Measurements from ENCODE around the gene PPARG. TPM values are rescaled to one million over a fixed set of nuclear protein-coding genes. Genes with fewer than 3 reads are reported as not detected.

The PPARG gene
- total RNA-seq, 1 experiment from 2014 or later: 0.79 TPM

GRCh38 chr3:12328837-12329462, 40.1 kb downstream of the PPARG start:
- Mint-ChIP-seq H3K4me3 (no peak overlapping the region), H3K36me3 (no peaks in the 10 kb centered on the region), H3K27me3 (ENCODE audit: low read depth) (no peaks in the 10 kb centered on the region; the same call in 1 of the 2 replicates), H3K27ac (no peak overlapping the region), H3K9me3 (peaks cover 4% of the 10 kb centered on the region), H3K4me1 (peaks cover 22% of the 10 kb centered on the region)
- TF ChIP-seq E2F4 (CRISPR knock-in tag; IDR thresholded peaks at IDR 0.05; ENCODE audit: borderline replicate concordance, low read depth) (no peak), FOXP1 (CRISPR knock-in tag; IDR thresholded peaks at IDR 0.05; ENCODE audit: borderline replicate concordance) (no peak), PREB (CRISPR knock-in tag; IDR thresholded peaks at IDR 0.05; ENCODE audit: borderline replicate concordance) (no peak), JAZF1 (CRISPR knock-in tag; IDR thresholded peaks at IDR 0.05) (no peak), SMAD4 (CRISPR knock-in tag; IDR thresholded peaks at IDR 0.05) (no peak), ELF4 (CRISPR knock-in tag; IDR thresholded peaks at IDR 0.05; ENCODE audit: low read depth) (no peak), ZNF423 (CRISPR knock-in tag; IDR thresholded peaks at IDR 0.05) (no peak), KAT7 (CRISPR knock-in tag; IDR thresholded peaks at IDR 0.05; ENCODE audit: borderline replicate concordance) (no peak), JUN (CRISPR knock-in tag; IDR thresholded peaks at IDR 0.05) (no peak), ZNF232 (CRISPR knock-in tag; IDR thresholded peaks at IDR 0.05) (no peak)
- TF ChIP-seq, protein P1, sequence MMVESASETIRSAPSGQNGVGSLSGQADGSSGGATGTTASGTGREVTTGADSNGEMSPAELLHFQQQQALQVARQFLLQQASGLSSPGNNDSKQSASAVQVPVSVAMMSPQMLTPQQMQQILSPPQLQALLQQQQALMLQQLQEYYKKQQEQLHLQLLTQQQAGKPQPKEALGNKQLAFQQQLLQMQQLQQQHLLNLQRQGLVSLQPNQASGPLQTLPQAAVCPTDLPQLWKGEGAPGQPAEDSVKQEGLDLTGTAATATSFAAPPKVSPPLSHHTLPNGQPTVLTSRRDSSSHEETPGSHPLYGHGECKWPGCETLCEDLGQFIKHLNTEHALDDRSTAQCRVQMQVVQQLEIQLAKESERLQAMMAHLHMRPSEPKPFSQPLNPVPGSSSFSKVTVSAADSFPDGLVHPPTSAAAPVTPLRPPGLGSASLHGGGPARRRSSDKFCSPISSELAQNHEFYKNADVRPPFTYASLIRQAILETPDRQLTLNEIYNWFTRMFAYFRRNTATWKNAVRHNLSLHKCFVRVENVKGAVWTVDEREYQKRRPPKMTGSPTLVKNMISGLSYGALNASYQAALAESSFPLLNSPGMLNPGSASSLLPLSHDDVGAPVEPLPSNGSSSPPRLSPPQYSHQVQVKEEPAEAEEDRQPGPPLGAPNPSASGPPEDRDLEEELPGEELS (CRISPR knock-in tag; IDR thresholded peaks at IDR 0.05): no peak
- TF ChIP-seq, protein P2, sequence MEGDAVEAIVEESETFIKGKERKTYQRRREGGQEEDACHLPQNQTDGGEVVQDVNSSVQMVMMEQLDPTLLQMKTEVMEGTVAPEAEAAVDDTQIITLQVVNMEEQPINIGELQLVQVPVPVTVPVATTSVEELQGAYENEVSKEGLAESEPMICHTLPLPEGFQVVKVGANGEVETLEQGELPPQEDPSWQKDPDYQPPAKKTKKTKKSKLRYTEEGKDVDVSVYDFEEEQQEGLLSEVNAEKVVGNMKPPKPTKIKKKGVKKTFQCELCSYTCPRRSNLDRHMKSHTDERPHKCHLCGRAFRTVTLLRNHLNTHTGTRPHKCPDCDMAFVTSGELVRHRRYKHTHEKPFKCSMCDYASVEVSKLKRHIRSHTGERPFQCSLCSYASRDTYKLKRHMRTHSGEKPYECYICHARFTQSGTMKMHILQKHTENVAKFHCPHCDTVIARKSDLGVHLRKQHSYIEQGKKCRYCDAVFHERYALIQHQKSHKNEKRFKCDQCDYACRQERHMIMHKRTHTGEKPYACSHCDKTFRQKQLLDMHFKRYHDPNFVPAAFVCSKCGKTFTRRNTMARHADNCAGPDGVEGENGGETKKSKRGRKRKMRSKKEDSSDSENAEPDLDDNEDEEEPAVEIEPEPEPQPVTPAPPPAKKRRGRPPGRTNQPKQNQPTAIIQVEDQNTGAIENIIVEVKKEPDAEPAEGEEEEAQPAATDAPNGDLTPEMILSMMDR (IDR thresholded peaks at IDR 0.05): no peak
- TF ChIP-seq, protein P3, sequence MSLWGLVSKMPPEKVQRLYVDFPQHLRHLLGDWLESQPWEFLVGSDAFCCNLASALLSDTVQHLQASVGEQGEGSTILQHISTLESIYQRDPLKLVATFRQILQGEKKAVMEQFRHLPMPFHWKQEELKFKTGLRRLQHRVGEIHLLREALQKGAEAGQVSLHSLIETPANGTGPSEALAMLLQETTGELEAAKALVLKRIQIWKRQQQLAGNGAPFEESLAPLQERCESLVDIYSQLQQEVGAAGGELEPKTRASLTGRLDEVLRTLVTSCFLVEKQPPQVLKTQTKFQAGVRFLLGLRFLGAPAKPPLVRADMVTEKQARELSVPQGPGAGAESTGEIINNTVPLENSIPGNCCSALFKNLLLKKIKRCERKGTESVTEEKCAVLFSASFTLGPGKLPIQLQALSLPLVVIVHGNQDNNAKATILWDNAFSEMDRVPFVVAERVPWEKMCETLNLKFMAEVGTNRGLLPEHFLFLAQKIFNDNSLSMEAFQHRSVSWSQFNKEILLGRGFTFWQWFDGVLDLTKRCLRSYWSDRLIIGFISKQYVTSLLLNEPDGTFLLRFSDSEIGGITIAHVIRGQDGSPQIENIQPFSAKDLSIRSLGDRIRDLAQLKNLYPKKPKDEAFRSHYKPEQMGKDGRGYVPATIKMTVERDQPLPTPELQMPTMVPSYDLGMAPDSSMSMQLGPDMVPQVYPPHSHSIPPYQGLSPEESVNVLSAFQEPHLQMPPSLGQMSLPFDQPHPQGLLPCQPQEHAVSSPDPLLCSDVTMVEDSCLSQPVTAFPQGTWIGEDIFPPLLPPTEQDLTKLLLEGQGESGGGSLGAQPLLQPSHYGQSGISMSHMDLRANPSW (CRISPR knock-in tag; conservative IDR thresholded peaks at IDR 0.05; ENCODE audit: low read depth): no peak
- TF ChIP-seq, protein P4, sequence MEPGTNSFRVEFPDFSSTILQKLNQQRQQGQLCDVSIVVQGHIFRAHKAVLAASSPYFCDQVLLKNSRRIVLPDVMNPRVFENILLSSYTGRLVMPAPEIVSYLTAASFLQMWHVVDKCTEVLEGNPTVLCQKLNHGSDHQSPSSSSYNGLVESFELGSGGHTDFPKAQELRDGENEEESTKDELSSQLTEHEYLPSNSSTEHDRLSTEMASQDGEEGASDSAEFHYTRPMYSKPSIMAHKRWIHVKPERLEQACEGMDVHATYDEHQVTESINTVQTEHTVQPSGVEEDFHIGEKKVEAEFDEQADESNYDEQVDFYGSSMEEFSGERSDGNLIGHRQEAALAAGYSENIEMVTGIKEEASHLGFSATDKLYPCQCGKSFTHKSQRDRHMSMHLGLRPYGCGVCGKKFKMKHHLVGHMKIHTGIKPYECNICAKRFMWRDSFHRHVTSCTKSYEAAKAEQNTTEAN (CRISPR knock-in tag; IDR thresholded peaks at IDR 0.05): no peak
- DNase-seq (ENCODE audit: low spot score) (no peak), ATAC-seq (peak; percentile 44)
- POLR2A ChIA-PET: no interaction called here
- CTCF ChIA-PET: interaction anchor here (0.7 to 1.7 kb wide), 3 partner anchors 15 to 467 kb away, joined by 3 to 17 read pairs (median 3); partner anchors contain the start of gene CAND2

DNA sequence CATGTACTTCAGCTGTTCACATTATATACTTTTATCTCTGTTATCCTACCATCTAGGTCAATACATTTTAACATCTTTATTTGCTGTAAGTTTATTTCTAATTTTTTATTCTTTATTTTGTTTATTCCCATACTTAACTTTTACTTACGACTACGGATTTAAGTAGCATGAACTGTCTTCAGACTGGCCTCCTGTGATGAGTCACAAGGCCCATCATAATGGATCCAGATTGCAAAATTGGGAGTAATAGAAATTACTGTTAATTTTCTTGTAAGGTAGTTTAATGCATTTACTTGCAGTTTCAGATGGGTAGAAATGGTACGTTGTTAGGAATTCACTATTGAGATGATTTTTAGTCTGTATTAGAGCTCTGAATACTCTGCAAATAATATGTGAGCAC, 45.9 kb downstream of the PPARG start:
- H3K4me1 Mint-ChIP-seq: peaks cover 3% of the 10 kb centered on the region; the same call in 1 of the 2 replicates
- CTCF ChIA-PET: no interaction called here
- peaks cover 1% of the 10 kb centered on the region for H3K9me3 Mint-ChIP-seq
- DNase-seq (ENCODE audit: low spot score): no peak
- no peak overlapping the region for H3K4me3 Mint-ChIP-seq
- no peaks in the 10 kb centered on the region for H3K36me3 Mint-ChIP-seq
- H3K27me3 Mint-ChIP-seq (ENCODE audit: low read depth): no peaks in the 10 kb centered on the region
- ATAC-seq: no peak
- POLR2A ChIA-PET: no interaction called here
- H3K27ac Mint-ChIP-seq: no peak overlapping the region
- TF ChIP-seq TEAD4 (CRISPR knock-in tag; IDR thresholded peaks at IDR 0.05) (no peak), JAZF1 (CRISPR knock-in tag; IDR thresholded peaks at IDR 0.05) (no peak), MAX (CRISPR knock-in tag; IDR thresholded peaks at IDR 0.05) (no peak), PRRX2 (CRISPR knock-in tag; IDR thresholded peaks at IDR 0.05) (no peak), ZBTB21 (CRISPR knock-in tag; IDR thresholded peaks at IDR 0.05; ENCODE audit: borderline replicate concordance) (no peak), ZNF121 (CRISPR knock-in tag; IDR thresholded peaks at IDR 0.05) (no peak), CDX4 (CRISPR knock-in tag; IDR thresholded peaks at IDR 0.05; ENCODE audit: borderline replicate concordance) (no peak)
- TF ChIP-seq, protein P1 (CRISPR knock-in tag; IDR thresholded peaks at IDR 0.05): no peak
